Measurements from ENCODE around the gene GATAD2A. TPM values are rescaled to one million over a fixed set of nuclear protein-coding genes. Genes with fewer than 3 reads are reported as not detected.
"Not testable (repeated sequence)": the region's sequence is repeated elsewhere in the genome, so short reads cannot be mapped to it uniquely, and the experiment has no call there.

The GATAD2A gene
- total and polyA plus RNA-seq, 5 donors from 2014 or later, result 8.1 to 134 (median 9.7) TPM

GRCh38 chr19:19368087-19368486 lies 37.4 kb upstream of the GATAD2A start:
- no peak for ATAC-seq (ENCODE audit: low read depth in 2 of 2)
- Mint-ChIP-seq H3K4me3 (no peak overlapping the region), H3K27me3 (no peaks in the 10 kb centered on the region), H3K9me3 (peaks cover 0 to 2% (median 0%) of the 10 kb centered on the region in 7 donors), H3K36me3 (no peaks in the 10 kb centered on the region), H3K27ac (peak overlapping the region in 1 of 3 donors; percentile 69), H3K4me1 (peaks cover 9 to 37% (median 16%) of the 10 kb centered on the region in 4 donors)
- no peaks in the 10 kb centered on the region for H3K9me3 ChIP-seq (ENCODE audit: control insufficient read depth in 2 of 2, low read length in 2 of 2)
- no peak overlapping the region for H3K4me3 ChIP-seq (ENCODE audit: low read depth, low read length)
- peaks cover 35% of the 10 kb centered on the region for H3K4me1 ChIP-seq (ENCODE audit: control insufficient read depth, insufficient read depth, low read length, poor library complexity, severe bottlenecking)
- no peaks in the 10 kb centered on the region for H3K27me3 ChIP-seq (ENCODE audit: control insufficient read depth, insufficient read depth, low read length)
- DNase-seq, result no peak
- H3K36me3 ChIP-seq (ENCODE audit: control insufficient read depth, insufficient read depth, low read length), result no peaks in the 10 kb centered on the region
- no peak overlapping the region for H3K27ac ChIP-seq (ENCODE audit: insufficient read depth, low read length, poor library complexity, severe bottlenecking)

DNA sequence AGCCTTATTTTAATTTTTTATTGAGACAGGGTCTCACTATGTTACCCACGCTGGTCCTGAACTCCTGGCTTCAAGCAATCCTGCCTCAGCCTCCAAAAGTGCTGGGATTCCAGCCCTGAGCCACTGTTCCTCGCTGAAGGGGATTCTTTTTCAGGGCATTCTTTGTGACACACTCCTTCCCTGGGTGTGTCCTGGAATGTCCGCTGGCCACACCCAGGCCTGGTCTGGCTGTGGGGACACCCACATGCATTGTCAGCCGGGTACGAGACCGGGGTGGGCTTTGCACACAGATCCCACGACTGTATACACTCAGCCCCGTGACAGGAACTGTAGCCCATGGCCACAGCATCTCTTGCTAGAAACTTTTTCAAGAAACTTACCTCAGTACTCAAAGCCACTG lies 34.4 kb upstream of the GATAD2A start:
- Histone ChIP-seq H3K27ac (ENCODE audit: insufficient read depth, low read length, poor library complexity, severe bottlenecking) (no peak overlapping the region), H3K4me1 (ENCODE audit: control insufficient read depth, insufficient read depth, low read length, poor library complexity, severe bottlenecking) (peaks cover 27% of the 10 kb centered on the region), H3K36me3 (ENCODE audit: control insufficient read depth, insufficient read depth, low read length) (no peaks in the 10 kb centered on the region), H3K9me3 (ENCODE audit: control insufficient read depth in 2 of 2, low read length in 2 of 2) (no peaks in the 10 kb centered on the region), H3K4me3 (ENCODE audit: low read depth, low read length) (no peak overlapping the region), H3K27me3 (ENCODE audit: control insufficient read depth, insufficient read depth, low read length) (no peaks in the 10 kb centered on the region)
- peaks cover 7 to 31% (median 14%) of the 10 kb centered on the region in 4 donors for H3K4me1 Mint-ChIP-seq
- H3K4me3 Mint-ChIP-seq, result peak overlapping the region in 1 of 4 donors; percentile 22
- H3K27me3 Mint-ChIP-seq, result no peaks in the 10 kb centered on the region
- DNase-seq (no peak), ATAC-seq (ENCODE audit: low read depth in 2 of 2) (no peak)
- no peaks in the 10 kb centered on the region for H3K36me3 Mint-ChIP-seq
- H3K27ac Mint-ChIP-seq, result no peak overlapping the region
- peaks cover 0 to 2% (median 0%) of the 10 kb centered on the region in 7 donors for H3K9me3 Mint-ChIP-seq

GRCh38 chr19:19372656-19373416 lies 32.6 kb upstream of the GATAD2A start:
- peaks cover 0 to 2% (median 0%) of the 10 kb centered on the region in 7 donors for H3K9me3 Mint-ChIP-seq
- peak overlapping the region; percentile 67 to 92 (median 92) for H3K27ac Mint-ChIP-seq
- peak; percentile 32 to 88 (median 60) for DNase-seq
- Histone ChIP-seq H3K27me3 (ENCODE audit: control insufficient read depth, insufficient read depth, low read length) (no peaks in the 10 kb centered on the region), H3K36me3 (ENCODE audit: control insufficient read depth, insufficient read depth, low read length) (no peaks in the 10 kb centered on the region), H3K4me3 (ENCODE audit: low read depth, low read length) (peak overlapping the region; percentile 67), H3K9me3 (ENCODE audit: control insufficient read depth in 2 of 2, low read length in 2 of 2) (no peaks in the 10 kb centered on the region), H3K4me1 (ENCODE audit: control insufficient read depth, insufficient read depth, low read length, poor library complexity, severe bottlenecking) (peaks cover 18% of the 10 kb centered on the region), H3K27ac (ENCODE audit: insufficient read depth, low read length, poor library complexity, severe bottlenecking) (peak overlapping the region; percentile 75)
- H3K36me3 Mint-ChIP-seq, result no peaks in the 10 kb centered on the region
- peaks cover 4 to 21% (median 8%) of the 10 kb centered on the region in 4 donors for H3K4me1 Mint-ChIP-seq
- peak overlapping the region; percentile 7 to 77 (median 42) for H3K4me3 Mint-ChIP-seq
- no peaks in the 10 kb centered on the region for H3K27me3 Mint-ChIP-seq
- ATAC-seq (ENCODE audit: low read depth in 2 of 2), result peak; percentile 84 to 91

DNA sequence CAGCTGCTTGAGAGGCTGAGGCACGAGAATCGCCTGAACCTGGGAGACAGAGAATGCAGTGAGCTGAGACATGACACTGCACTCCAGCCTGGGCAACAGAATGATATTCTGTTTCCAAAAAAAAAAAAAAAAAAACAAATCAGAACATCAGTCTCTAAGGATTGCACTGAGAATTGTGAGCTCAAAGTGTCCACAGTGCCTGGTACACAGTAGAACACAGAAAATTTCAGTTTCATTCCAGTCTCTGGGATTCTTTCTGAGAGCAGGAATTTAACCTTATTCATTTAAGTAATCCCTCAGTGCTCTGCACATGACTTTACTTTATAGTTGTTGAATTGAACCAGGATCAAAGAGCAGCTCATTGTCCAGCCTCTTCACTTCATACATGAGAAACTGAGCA lies 25.9 kb upstream of the GATAD2A start:
- no peaks in the 10 kb centered on the region for H3K36me3 ChIP-seq (ENCODE audit: control insufficient read depth, insufficient read depth, low read length)
- ATAC-seq (ENCODE audit: low read depth in 2 of 2) (no peak), DNase-seq (no peak)
- no peak overlapping the region for H3K27ac ChIP-seq (ENCODE audit: insufficient read depth, low read length, poor library complexity, severe bottlenecking)
- H3K27ac Mint-ChIP-seq, result no peak overlapping the region
- H3K9me3 ChIP-seq (ENCODE audit: control insufficient read depth in 2 of 2, low read length in 2 of 2), result no peaks in the 10 kb centered on the region
- H3K27me3 Mint-ChIP-seq, result no peaks in the 10 kb centered on the region
- H3K4me1 Mint-ChIP-seq, result peaks cover 4 to 18% (median 7%) of the 10 kb centered on the region in 4 donors
- H3K4me3 ChIP-seq (ENCODE audit: low read depth, low read length), result no peak overlapping the region
- H3K36me3 Mint-ChIP-seq, result no peaks in the 10 kb centered on the region
- H3K9me3 Mint-ChIP-seq, result no peaks in the 10 kb centered on the region
- peaks cover 3% of the 10 kb centered on the region for H3K4me1 ChIP-seq (ENCODE audit: control insufficient read depth, insufficient read depth, low read length, poor library complexity, severe bottlenecking)
- H3K27me3 ChIP-seq (ENCODE audit: control insufficient read depth, insufficient read depth, low read length), result no peaks in the 10 kb centered on the region
- H3K4me3 Mint-ChIP-seq, result peak overlapping the region in 1 of 4 donors; percentile 4

DNA sequence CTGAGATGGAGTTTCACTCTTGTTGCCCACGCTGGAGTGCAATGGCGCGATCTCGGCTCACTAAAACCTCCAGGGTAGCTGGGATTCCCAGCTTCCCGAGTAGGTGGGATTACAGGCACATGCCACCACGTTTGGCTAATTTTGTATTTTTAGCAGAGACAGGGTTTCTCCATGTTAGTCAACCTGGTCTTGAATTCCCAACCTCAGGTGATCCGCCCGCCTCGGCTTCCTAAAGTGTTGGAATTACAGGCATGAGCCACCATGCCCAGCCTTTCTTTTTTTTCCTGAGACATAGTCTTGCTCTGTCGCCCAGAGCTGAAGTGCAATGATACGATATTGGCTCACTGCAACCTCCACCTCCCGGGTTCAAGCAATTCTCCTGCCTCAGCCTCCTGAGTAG lies 25.2 kb upstream of the GATAD2A start:
- H3K27me3 Mint-ChIP-seq; H3K4me3 Mint-ChIP-seq; H3K9me3 Mint-ChIP-seq; H3K27ac ChIP-seq (ENCODE audit: insufficient read depth, low read length, poor library complexity, severe bottlenecking); H3K9me3 ChIP-seq (ENCODE audit: control insufficient read depth in 2 of 2, low read length in 2 of 2); DNase-seq; H3K36me3 Mint-ChIP-seq; ATAC-seq (ENCODE audit: low read depth in 2 of 2); H3K4me1 ChIP-seq (ENCODE audit: control insufficient read depth, insufficient read depth, low read length, poor library complexity, severe bottlenecking); H3K27me3 ChIP-seq (ENCODE audit: control insufficient read depth, insufficient read depth, low read length); H3K4me3 ChIP-seq (ENCODE audit: low read depth, low read length); H3K27ac Mint-ChIP-seq; H3K36me3 ChIP-seq (ENCODE audit: control insufficient read depth, insufficient read depth, low read length): not testable (repeated sequence)
- H3K4me1 Mint-ChIP-seq, result peaks cover 4 to 20% (median 7%) of the 10 kb centered on the region in 4 donors

DNA sequence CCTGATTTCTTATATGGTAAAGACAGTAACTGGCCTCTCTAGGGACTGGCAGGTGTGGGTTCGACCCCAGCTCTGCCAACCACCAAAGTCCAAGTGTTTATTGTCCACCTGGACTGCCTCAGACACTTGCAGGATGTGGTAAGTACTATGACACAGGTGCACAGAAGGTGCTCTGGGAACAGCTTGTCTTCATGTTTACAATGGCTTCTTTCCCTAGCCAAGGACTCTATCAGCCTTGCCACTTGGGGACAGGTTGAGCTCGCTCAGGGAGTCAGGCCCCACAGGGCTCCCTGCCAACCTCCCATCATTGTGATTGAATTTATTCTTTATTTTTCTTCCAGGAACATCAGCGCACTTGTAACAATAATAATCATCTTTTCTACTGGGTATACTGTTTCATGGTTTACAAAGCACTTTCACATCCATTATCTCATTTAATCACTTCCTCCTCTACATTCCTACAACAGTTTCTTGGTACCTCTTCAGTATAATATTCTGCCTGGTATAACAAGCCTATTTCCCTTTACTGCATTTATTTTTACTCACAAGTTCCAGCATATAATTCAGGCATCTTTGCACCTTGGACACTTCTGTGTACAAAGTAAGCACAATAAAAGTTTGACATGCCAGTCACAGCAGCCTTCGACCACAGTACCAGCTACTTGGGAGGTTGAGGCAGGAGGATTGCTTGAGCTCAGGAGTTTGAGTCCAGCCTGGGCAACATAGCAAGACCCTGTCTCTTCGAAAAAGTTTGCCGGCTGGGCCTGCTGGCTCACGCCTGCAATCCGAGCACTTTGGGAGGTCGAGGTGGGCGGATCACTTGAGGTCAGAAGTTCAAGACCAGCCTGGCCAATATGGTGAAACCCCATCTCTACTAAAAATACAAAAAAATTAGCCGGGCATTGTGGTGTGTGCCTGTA lies 24.2 kb upstream of the GATAD2A start:
- H3K27me3 ChIP-seq (ENCODE audit: control insufficient read depth, insufficient read depth, low read length), result no peaks in the 10 kb centered on the region
- no peaks in the 10 kb centered on the region for H3K36me3 Mint-ChIP-seq
- DNase-seq (no peak), ATAC-seq (ENCODE audit: low read depth in 2 of 2) (no peak)
- H3K4me3 ChIP-seq (ENCODE audit: low read depth, low read length), result no peak overlapping the region
- peak overlapping the region in 1 of 4 donors; percentile 76 for H3K4me3 Mint-ChIP-seq
- peaks cover 11% of the 10 kb centered on the region for H3K4me1 ChIP-seq (ENCODE audit: control insufficient read depth, insufficient read depth, low read length, poor library complexity, severe bottlenecking)
- H3K9me3 Mint-ChIP-seq, result no peaks in the 10 kb centered on the region
- H3K9me3 ChIP-seq (ENCODE audit: control insufficient read depth in 2 of 2, low read length in 2 of 2), result no peaks in the 10 kb centered on the region
- peaks cover 4 to 22% (median 7%) of the 10 kb centered on the region in 4 donors for H3K4me1 Mint-ChIP-seq
- no peaks in the 10 kb centered on the region for H3K36me3 ChIP-seq (ENCODE audit: control insufficient read depth, insufficient read depth, low read length)
- H3K27me3 Mint-ChIP-seq, result no peaks in the 10 kb centered on the region
- no peak overlapping the region for H3K27ac Mint-ChIP-seq
- no peak overlapping the region for H3K27ac ChIP-seq (ENCODE audit: insufficient read depth, low read length, poor library complexity, severe bottlenecking)

DNA sequence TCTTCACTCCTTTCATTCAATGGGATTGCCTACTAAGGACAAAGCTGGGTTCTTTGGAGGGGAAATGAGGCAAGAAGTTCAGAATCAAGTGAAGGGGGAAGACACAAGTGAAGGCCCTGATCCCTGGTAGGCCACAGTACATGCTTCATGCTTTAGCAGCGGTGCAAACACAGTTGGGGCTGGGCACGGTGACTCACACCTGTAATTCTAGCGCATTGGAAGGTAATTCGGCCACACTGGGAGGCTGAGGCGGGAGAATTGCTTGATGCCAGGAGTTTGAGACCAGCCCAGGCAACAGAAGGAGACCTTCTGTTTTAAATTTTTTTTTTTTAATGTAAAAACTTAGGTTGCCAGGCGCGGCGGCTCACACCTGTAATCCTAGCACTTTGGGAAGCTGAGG lies 23.4 kb upstream of the GATAD2A start:
- Mint-ChIP-seq H3K4me1 (peaks cover 4 to 28% (median 10%) of the 10 kb centered on the region in 4 donors), H3K27ac (peak overlapping the region in 1 of 3 donors; percentile 65), H3K27me3 (no peaks in the 10 kb centered on the region), H3K36me3 (no peaks in the 10 kb centered on the region), H3K9me3 (no peaks in the 10 kb centered on the region), H3K4me3 (peak overlapping the region in 1 of 4 donors; percentile 57)
- no peaks in the 10 kb centered on the region for H3K36me3 ChIP-seq (ENCODE audit: control insufficient read depth, insufficient read depth, low read length)
- H3K27me3 ChIP-seq (ENCODE audit: control insufficient read depth, insufficient read depth, low read length), result no peaks in the 10 kb centered on the region
- no peaks in the 10 kb centered on the region for H3K9me3 ChIP-seq (ENCODE audit: control insufficient read depth in 2 of 2, low read length in 2 of 2)
- no peak overlapping the region for H3K4me3 ChIP-seq (ENCODE audit: low read depth, low read length)
- H3K4me1 ChIP-seq (ENCODE audit: control insufficient read depth, insufficient read depth, low read length, poor library complexity, severe bottlenecking), result peaks cover 19% of the 10 kb centered on the region
- DNase-seq (no peak), ATAC-seq (ENCODE audit: low read depth in 2 of 2) (no peak)
- H3K27ac ChIP-seq (ENCODE audit: insufficient read depth, low read length, poor library complexity, severe bottlenecking), result no peak overlapping the region
